ENCODE measurements around the gene CFLAR.

DNA sequence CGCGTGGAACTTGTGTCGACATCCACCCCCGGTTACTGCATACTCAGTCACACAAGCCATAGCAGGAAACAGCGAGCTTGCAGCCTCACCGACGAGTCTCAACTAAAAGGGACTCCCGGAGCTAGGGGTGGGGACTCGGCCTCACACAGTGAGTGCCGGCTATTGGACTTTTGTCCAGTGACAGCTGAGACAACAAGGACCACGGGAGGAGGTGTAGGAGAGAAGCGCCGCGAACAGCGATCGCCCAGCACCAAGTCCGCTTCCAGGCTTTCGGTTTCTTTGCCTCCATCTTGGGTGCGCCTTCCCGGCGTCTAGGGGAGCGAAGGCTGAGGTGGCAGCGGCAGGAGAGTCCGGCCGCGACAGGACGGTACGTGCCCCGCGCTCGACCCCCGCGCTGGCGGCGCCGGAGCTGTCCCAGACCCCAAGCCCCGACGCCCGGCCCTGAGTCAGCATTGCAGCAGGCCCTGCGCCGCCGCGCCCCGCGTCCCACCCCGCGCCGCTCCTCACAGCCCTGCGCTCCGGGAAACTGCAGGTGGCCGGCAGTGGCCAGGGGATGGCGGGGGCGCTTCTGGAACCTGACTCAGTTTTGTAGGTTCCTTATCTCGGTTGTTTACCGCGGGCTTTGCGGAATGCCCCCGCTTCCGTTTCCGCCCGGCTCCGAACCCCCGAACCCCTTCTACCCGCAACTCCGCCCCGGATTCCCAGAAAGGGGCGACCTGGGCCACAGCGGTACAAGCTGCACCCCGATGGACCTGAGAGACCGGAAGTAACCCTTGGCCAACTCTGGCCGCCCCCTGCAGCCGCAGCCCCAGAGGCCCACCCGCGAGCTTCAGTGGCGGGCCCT lies at the start of gene CFLAR:
- no peak for TF ChIP-seq EZH2 (IDR thresholded peaks at IDR 0.05)
- TF ChIP-seq, protein P1, sequence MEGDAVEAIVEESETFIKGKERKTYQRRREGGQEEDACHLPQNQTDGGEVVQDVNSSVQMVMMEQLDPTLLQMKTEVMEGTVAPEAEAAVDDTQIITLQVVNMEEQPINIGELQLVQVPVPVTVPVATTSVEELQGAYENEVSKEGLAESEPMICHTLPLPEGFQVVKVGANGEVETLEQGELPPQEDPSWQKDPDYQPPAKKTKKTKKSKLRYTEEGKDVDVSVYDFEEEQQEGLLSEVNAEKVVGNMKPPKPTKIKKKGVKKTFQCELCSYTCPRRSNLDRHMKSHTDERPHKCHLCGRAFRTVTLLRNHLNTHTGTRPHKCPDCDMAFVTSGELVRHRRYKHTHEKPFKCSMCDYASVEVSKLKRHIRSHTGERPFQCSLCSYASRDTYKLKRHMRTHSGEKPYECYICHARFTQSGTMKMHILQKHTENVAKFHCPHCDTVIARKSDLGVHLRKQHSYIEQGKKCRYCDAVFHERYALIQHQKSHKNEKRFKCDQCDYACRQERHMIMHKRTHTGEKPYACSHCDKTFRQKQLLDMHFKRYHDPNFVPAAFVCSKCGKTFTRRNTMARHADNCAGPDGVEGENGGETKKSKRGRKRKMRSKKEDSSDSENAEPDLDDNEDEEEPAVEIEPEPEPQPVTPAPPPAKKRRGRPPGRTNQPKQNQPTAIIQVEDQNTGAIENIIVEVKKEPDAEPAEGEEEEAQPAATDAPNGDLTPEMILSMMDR (IDR thresholded peaks at IDR 0.05): no peak
- TF ChIP-seq EZH2phosphoT487 (IDR thresholded peaks at IDR 0.05): no peak
